Measurements from ENCODE around the gene STXBP1.
"Not testable (repeated sequence)": the region's sequence is repeated elsewhere in the genome, so short reads cannot be mapped to it uniquely, and the experiment has no call there.

Gene STXBP1

DNA sequence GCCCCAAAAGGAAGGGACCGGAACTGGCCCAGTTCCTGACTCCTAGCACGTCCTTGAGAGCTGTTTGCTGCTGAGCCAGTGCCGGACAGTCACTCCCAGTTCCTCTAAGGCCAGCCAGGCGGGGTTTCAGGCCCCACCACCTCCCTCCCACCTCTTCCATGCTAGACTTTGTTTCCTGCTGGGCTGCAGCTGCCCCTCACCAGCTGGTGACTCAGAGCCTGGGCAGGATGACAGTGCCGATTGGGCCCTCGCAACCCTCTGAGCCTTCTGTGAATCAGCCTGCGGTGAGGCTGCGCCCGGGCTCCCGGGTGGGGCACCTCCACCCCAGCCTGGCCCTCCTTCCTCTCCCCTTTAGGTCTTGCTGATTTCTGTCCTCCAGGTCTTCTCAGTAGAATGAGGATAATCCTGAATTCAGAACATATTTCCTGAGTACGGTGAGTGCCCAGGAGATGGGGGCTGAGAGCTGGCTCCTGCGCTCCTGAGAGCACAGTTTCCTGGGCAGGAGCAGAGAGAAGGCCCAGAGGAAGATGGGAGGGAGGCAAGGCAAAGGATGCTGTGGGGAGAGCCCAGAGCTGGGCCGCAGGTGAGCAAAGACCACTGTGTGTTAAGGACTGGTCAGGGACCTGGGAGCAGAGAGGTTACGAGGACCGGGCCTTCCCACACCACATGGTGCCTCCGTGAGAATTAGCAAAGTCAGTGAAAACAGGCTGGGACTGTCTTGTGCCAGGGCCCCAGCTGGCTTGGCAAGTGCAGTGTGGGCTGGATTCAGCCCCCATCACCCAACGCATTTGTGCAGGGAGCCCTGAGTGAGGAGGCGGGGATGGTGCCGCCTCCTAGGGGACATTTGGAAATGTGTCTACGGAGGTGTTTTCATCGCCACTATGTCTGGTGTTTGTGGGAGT is 32.9 kb upstream of the STXBP1 start:
- DNase-seq = no peak

DNA sequence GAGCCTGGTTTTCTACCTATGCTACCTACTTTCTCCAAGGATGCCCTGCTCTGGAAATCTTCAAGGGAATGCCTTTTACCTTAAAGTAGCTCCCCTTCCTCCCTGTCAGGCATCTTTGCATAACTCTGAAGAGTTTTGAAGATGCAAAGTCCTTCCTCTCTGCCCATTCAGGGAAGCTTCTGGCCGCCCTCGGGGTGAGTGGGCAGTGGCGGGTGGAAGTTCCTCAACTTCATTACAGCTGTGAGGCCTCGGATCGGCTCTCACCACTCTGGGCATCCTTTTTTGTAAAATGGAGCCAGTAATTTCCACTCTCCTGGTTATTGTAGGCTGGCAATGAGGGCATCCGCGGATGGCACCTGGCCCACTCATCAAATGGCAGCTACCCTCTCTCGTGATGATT is 31.7 kb upstream of the STXBP1 start:
- DNase-seq = no peak

DNA sequence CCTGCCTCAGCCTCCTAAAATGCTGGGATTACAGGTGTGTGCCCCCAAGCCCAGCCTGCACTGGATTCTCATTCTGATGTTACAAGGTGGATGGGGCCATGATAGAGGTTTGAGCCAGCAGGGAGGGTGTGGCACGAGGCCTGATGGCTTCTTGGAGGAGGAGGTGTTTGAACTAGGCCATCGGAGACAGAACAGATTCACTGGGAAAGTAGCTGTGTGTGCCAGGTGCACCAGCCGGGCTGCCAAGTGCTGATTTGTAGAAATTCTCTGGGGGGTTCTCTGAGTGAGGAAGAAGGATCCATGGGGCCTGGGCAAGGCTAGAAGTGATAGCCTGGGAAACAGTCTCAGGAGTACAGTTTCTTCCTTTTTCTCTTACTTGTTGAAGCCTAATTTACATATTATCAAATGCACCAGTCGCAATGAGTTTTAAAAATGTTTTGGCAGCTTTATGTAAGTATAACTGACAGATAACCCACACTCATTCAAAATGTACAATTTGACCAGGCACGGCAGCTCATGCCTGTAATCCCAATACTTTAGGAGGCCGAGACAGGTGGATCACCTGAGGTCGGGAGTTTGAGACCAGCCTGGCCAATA is 31.1 kb upstream of the STXBP1 start:
- no peak for DNase-seq

DNA sequence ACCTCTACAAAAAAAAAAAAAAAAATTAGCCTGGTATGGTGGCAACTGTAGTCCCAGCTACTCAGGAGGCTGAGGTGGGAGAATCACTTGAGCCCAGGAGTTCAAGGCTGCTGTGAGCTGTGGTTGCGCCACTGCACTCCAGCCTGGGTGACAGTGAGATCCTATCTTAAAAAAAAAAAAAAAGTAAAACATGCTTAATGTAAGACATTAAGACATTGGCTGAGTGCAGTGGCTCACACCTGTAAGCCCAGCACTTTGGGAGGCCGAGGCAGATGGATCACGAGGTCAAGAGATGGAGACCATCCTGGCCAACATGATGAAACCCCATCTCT is 27.6 kb upstream of the STXBP1 start:
- not testable (repeated sequence) for DNase-seq

DNA sequence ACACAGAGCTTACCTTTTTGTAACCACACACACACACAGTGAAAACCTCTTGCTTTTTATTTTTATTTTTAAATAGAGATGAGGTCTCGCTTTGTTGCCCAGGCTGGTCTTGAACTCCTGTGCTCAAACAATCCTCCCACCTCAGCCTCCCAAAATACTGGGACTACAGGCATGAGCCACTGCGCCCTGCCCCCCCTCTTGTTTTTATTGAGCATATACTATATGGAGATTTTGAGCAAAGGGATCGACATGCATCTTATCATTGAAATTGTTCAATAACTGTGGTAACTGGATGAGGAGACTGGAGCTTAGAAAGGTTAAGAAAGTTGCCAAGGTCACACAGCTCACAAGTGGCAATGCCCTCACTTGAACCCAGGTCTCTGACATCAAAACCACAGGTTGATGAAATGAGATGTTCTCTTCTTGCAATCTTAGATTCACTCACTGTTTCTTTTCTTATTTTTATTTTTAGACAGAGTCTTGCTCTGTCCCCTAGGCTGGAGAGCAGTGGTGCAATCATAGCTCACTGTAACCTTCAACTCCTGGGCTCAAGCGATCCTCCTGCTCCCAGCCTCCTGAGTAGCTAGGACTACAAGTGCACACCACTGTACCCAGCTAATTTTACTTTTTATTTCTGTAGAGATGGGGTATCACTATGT is 26.8 kb upstream of the STXBP1 start:
- no peak for DNase-seq

DNA sequence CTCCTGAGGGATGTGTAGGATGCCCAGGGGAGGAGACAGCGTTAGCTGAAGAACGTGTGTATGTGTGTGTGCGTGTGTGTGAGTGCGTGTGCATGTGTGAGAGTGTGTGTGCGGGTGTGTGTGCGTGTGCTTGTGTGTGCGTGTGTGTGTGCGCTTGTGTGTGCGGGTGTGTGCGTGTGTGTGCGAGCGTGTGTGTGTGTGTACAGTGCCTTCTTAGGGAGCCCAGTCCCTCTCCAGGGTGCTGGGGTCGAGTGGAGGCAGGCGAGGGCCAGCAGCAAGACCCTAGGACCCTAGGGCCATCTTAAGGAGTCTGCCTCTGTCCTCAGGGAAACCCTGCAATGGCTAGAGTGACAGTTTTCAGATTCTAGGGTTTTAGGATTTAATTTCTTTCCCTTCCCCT is 26.0 kb upstream of the STXBP1 start:
- no peak for DNase-seq

DNA sequence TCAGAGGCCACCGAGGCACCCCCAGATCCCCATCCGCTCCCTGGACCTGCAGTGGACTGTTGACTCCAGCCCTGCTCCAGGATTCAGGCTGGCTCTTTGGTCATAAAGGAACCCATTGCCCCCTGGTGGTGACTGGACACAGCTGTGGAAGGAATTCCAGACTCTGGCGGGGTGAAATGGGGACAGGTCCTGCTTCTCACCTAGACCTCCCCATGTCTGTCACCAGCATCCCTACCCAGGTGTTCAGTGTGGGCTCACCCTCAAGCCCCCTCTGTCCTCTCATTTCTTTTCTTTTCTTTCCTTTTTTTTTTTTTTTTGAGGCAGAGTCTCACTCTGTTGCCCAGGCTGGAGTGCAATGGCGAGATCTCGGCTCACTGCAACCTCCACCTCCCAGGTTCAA is 25.5 kb upstream of the STXBP1 start:
- DNase-seq = peak; percentile 53 to 67

DNA sequence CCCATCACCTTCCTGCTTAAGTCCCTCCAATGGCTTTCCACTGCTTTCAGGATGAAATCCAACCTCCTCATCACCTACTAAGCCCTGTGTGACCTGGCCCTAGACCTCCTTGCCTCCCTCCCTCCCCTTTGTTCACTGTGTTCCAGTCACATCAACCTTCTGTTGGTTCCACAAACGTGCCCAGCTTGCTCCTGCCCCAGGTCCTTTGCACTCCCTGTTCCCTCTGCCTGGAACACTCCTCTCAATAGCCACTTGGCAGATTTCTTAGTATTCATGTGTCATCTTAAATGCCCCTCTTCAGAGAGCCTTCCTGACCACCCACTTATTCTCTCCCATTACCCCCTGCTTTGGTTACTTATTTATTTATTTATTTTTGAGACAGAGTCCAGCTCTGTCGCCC is 24.1 kb upstream of the STXBP1 start:
- no peak for DNase-seq

DNA sequence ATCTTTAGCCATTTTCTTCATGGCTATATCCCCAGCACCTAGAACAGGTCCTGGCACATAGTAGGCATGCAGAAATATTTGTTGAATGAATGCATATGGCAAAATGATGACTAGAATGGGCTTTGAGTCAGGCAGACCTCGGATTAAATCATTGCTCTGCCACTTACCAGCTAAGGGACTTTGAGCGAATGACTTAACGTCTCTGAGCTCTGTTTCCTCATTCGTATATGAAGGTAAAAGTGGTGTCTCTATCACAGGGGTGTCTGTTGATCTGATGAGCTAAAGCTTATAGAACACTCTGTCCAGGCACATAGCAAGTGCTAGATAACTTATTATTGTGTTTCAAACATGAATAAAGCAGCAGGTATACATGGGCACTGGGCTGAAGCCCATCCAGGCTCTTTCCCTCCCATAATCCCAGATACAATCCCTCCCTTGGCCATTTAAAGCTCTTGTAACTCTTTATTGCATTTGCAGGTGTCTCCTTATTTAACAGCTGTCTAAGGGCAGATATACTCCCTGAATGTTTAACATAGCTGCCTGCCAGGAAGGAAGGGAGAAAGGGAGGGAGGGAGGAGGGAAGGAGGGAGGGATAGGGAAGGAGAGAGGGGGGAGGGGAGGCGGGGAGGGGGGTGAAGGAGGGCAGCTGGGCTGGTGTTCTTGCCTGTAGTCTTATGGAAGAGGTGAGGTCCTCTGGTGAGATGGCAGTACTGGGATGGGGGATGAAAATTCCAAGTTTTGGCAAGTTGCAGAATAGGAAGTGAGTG is 23.2 kb upstream of the STXBP1 start:
- DNase-seq = no peak

DNA sequence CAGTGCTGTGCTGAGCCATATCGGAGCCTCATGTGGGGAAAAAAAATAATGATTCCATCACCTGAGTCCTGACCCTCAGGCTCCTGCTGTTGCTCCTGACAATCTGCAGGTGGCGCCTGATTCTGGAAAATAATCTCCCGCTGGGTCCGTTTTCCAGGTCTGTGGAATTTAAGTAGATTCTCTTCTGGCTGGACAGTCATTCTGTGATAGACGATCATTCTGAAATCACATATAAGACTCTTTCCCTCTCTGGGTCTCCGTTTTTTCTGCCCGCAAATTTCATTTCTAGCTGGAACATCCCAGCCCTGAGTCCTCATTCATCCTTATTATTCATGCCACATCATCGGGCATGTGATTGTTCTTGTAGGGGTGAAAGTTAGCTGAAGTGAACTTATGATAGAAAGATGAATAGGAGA is 22.1 kb upstream of the STXBP1 start:
- DNase-seq = peak; percentile 26 to 57

DNA sequence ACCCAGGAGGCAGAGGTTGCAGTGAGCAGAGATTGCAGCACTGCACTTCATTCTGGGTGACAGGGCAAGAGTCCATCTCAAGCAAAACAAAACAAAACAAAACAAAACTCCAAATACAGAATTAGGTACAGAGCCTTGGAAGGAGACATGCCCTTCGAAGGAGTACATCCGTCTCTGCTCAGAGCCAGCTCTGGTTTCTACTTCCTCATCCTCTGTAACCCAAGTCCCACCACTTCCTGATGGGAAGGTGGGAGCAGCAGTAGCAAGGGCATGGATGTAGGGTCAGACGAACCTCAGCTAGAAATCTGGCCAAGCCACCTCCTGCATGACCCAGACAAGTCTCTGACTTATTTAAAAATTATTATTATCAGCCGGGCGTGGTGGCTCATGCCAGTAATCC is 16.5 kb upstream of the STXBP1 start:
- DNase-seq = no peak

DNA sequence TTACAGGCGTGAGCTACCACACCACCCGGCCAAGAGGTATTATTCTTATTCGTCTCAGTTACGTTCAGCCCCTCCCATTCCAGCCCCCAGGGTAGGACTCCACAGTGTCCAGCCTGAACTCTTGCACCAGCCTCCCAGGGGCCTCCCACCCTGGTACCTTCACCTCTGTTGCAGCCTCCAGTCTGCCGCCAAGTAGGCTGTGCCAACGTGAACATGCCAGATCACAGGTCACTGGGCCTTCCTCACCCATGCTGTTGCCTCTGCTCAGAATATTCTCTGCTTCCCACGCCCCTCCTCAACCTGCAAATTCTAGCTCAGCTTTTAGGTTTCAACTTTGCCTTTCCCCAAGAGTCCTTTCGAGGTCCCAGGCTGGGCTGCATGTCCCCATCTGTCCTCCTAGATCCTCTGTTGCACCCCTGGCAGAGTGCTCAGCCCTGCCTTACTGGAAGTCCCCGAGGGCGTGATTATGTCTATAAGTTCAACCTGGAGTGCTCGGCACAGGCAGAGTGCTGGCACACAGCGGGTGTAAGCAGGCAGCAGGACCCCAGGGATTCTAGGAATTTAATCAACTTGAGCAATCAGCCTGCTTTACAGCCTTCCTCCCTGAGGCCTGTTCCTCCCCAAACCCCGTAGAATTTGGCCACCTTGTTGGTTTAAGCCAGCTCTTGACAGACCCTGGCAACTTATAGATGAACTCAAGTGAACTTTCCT is 13.1 kb upstream of the STXBP1 start:
- DNase-seq = no peak

DNA sequence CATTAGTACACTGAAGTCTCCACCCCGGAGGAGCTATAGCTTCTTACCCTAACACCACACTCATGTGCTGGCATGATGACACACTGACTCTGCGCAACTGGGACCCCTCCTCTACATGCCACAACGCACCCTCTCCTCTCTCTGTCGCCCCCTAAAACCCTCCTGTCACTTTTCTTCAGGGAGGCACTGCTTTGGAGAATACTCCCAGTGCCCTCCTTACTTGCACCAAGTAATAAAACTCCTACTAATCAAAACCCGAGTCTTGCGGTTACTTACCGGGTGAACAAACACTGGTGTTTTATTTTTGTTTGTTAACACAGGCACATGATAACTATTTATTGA is 12.6 kb upstream of the STXBP1 start:
- DNase-seq = no peak

DNA sequence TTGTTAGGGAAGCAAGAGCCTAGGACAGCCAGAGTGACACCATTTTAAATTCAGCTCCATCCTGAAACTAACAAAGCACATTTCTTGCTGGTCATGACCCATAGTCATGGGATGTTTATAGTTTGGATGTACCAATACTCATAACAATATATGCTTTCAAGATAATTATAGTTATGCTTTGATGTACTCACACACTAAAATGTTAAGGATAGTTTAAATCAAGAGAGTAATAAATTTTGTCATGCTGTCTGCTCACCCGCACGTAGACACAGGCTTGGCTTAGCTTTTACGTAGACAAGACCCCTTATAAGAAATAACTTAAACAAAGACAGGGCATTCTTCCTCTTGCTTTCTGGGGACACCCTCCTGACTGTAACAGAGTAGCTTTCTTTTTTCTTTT is 8.9 kb upstream of the STXBP1 start:
- DNase-seq = no peak

DNA sequence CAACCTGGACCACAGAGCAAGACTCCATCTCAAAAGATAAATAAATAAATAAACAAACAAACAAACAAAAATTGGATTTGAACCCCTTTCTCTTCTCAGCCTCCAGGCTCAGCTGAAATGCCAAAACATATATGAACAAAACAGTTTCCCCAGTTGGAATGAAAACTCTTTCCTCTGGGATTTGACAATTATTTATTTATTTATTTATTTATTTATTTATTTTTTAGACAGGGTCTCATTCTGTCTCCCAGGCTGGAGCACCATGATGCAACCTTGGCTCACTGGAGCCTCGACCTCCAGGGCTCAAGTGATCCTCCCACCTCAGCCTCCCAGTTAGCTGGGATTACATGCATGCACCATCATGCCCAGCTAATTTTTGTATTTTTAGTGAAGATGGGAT is 6.0 kb upstream of the STXBP1 start:
- DNase-seq = no peak

DNA sequence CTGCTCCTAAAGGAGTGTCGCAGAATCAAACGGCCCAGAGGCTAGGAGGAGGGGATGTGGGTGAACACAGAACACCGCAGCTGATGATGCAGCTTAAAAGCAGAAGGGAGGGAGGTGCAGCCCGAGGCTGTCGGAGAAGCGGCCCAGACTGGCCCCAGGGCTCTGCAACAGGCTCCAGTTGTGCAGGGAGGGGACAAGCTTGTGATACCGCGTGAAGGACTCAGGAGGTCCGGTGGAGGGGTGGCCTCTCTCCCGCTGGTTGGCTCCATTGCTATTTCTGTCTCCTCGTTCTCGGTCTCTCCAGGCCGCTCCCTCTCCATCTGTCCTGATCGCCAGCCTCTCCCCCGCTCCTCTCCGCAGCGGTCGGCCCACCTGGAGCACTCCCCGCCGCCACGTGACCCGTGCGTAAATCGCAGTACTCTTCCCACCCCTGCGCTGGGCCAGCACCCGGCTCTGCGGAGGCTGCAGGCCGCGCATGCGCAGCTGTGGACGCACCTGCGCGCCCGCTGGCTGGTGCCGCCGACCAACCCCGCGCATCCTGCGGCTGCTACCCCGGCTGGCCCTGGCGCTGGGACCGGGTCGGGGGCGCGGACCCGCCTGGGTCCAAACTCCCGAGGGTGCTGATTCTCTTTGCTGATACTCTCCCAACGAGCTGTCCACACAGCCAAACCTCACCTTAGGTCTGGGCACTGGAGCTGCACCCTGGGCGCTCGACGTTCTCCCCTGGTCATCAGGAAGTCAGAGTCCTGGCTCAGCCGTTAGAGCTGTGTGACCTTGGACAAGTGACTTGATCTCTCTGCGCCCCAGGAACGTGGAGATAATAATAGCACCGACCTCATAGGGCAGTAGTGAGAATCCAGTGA is 3.7 kb upstream of the STXBP1 start:
- peak; percentile 73 to 88 for DNase-seq

DNA sequence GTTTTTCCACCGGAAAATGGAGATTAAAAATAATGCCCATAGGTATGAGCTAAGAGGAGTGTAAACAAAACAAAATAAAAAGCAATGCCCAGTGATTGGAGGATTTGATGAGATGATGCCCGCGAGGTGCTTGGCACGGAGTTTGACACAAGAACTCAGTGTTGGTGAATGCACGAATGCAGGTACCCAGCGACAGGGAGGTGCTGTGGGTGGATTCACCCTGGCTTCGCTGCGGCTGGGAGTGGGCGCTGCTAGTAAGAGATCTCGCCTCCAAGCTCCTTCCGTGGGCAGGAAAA is 526 bp upstream of the STXBP1 start:
- no peak for DNase-seq

DNA sequence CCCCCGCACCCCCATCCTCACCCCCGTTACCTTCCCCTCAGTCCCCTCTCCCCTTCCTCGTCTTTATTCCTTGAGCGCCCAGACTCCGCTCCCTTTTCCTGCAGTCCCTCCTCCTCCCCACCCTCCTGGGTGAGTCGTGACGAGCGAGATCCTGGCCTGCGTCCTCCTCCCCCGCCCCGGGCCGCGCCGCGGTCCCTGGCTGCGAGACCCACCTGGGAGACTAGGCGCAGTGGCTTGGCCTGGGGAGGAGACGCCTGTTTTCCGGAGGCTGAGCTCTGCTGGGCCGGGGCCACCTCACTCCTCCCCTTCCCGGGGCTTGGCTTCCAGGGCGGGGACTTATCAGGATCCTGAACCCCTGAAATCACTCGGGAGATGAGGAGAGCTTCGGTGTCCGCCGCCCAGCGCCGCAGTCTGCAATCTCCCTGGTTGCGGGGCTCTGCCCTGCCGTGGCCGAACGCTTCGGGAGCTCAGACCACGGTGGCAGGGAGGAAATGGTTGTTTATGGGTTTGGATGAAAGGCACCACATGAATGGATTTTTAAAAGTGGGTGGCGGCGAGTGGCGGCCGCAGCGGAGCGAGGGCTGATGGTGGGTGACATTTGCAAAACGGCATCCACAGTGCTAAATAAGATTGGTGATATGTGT is 984 bp downstream of the STXBP1 start:
- DNase-seq = no peak

DNA sequence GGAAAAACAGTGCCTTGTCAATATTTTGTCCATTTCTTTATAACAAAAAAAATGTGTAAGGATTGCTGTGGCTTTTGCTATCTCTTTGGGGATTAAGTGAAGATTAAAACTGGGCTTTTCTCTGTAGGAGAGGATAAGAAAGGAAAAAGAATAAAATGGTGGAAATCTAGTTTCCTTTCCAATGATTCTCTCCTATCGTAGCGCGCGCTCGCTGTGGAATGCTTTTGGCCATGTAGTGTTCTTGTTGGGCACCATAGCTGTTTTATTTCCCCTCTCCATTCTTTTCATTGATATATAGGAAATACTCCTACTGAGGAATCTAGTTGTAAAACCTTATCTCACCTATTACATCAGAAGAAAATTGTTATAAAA is 1.5 kb downstream of the STXBP1 start:
- DNase-seq = no peak

DNA sequence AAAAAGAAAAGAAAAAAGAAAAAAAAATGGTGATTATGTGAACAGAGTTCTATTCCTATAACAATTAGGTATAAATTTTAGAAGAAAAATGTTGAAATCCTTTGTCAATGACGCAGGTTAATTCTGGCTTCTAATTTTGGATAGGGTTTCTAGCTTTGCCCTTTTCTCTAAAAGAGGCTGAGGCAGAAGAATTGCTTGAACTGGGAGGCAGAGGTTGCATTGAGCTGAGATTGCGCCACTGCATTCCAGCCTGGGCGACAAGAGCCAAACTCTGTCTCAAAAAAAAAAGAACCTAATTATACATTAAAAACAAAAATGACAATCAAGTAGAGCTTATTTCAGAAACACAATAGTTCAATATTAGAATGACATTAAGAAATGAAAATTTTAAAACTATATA is 2.9 kb downstream of the STXBP1 start:
- DNase-seq = no peak

DNA sequence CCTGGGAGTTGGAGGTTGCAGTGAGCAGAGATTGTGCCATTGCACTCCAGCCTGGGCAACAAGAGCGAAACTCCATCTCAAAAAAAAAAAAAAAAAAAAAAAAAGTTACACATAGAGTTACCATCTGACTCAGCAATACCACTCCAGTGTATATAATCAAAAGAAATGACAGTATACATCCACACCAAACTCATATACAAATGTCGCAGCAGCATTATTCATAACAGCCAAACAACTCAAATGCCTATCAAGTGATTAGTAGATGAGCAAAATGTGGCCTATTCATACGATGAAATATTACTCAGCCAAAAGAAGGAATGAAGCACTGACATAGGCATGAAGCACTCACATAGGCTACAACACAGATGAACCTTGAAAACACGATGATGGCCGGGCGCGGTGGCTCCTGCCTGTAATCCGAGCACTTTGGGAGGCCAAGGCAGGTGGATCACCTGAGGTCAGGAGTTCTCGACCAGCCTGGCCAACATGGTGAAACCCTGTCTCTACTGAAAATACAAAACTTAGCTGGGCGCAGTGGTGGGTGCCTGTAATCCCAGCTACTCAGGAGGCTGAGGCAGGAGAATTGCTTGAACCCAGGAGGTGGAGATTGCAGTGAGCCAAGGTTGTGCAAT is 9.4 kb downstream of the STXBP1 start:
- not testable (repeated sequence) for DNase-seq

Data from NCI-H1930 (cell line).